HG03520 (cell line): Measurements from ENCODE around the gene ETHE1.
A peak's percentile ranks its signal among the peaks of the same experiment; 100 is the strongest.

Experiments used
- ATAC-seq: cut with Tn5 transposase; IDR thresholded peaks from one replicate; pipeline ENCODE4 v1.9.1; 2021; ENCODE audit warnings: mild to moderate bottlenecking, moderate library complexity; ENCODE audit not compliant: unreplicated experiment

The ETHE1 gene

DNA sequence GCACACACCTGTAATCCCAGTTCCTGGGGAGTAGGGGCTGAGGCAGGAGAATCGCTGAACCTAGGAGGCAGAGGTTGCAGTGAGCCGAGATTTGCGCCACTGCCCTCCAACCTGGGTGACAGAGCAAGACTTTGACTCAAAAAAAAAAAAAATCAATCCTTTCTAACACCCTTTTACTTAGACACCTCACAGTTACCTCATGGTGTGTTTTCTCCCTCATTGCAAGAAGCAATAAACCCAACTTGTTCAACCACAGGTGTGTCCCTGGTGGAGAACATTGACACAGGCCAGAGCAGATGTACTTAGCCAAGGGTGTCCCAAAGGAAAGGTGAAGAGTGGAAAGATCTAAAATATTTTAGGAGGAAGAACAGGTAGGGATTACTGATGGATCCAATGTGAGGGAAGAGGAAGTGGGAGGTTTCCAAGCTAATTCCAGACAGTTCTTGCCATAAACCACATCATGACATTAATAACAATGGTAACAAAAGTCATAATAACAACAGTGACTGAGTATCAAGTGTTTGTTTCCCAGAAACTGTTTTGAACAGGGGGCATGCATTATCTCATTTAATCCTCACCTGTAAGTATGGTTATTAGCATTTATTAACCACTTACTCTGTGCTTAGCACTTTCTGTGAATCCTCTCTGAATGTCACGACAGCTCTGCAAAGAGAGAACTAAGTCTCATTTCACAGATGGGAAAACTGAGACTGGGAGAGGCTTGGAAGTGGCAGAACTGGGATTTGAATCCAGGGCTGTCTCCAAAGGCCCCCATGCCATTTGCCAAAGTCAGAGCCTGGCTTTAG lies 58.4 kb downstream of the ETHE1 start:
- no peak for ATAC-seq

DNA sequence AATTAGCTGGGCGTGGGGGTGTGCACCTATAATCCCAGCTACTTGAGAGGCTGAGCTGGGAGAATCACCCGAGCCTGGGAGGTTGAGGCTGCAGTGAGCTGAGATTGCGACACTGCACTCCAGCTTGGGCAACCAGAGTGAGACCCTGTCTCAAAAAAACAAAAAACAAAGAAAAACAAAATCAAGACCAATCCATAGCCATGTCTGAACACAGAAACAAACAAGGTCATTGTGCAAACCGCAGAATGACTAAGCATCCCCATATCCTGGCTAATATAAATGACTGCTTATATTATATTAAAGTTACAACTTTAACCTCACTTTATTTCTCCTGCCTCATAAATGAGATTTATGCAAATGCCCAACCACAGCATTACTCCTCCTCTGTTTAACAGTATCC lies 59.3 kb downstream of the ETHE1 start:
- ATAC-seq, result no peak

DNA sequence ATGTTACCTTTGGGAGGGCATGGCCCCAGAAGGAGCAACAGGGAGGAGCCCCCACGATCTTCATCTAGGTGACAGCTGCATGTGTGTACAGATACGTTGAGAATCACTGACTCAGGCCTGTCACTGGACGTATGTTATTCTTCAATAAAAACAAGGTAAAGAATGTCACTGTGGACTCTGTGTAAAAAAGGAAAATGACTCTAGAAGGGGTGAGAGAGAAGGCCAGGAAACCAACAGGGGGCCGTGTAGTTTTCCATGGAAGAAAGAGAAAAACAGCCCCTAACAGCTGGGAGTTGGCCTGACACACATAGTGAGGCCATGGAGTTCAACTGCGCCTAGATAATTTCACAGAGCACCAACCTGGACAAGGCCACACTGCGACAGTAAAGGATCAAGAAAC lies 59.7 kb downstream of the ETHE1 start:
- no peak for ATAC-seq

DNA sequence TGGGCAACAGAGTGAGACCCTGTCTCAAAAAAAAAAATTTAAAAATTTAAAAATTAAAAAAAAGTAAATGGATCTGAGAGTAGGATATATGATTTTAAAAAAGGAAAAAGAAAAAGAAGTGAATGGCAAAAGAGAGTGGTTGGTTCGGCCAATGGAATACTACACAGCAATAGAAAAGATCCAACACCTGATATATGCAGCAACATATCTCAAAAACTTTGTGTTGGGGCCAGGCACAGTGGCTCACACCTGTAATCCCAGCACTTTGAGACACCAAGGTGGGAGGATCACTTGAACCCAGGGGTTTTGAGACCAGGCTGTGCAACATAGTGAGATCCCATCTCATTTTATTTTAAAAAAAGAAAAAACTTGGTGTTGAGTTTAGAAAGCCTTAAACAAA lies 60.2 kb downstream of the ETHE1 start:
- ATAC-seq, result no peak

DNA sequence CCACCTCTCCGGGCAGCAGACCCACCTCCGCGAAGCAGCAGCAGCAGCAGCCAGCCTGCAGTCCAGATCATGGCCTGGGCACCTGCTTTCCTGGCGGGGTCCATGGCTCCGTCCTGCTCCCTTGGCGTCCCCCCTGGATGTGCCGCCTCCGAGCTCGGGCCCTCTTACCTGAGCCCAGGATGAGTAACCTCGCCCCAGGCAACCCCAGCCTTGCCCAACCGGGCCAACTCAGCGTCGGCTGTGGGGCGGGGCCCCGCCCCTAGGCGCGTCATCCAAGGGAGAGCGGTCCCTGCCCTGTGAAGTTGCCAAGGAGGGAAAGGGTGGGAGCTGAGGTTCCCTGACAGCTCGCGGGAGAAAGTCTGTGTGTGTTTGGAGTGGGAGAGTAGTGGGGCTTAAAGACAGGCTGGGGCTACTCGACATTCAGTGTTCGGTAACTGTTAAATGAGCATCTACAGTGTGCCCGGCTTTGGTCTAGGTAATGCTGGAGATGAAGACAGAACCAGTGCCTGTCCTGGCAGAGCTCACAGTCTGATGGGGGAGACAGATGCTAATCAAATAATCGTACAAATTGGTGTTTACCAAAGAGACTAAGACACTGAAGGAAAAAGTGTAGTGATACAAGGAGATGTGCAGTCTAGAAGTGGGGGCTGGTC lies 61.4 kb downstream of the ETHE1 start, which contains the start of gene LYPD3:
TSS of gene LYPD3 (minus strand) at position 141 of the 653 bp plus-strand sequence. CDS start at position 104, 37 bp downstream.
- ATAC-seq, result no peak

DNA sequence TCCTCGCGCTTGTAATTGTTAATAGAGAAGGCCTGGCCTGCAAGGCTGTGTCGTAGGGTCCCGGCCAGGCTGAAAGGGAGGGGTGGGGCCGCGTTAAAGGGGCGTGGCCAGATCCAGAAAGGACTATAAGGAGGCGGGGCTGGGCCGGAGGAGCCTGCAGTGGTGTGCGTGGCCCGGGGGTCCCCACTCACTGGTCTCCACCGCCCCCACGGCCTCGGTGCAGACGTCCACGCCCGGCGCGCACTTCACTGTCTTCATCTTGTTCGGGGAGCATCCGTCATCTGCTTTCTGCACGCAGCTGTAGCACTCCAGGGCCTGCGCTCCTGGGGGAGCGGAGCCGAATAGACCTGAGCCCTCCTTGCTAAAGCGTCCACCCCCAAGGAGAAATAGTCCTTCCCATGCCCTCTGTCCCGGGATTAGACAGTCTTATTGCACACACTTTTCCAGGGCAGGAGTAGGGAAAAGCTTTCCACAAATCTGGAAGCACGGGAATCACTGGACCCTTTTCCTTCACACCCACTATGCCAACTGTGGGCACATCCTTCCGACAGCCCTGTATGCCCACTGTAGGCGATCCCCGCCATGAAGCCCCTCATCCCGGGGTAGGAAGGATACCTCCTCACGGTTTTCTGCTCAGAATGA lies 62.7 kb downstream of the ETHE1 start:
- peak; percentile 31 for ATAC-seq

DNA sequence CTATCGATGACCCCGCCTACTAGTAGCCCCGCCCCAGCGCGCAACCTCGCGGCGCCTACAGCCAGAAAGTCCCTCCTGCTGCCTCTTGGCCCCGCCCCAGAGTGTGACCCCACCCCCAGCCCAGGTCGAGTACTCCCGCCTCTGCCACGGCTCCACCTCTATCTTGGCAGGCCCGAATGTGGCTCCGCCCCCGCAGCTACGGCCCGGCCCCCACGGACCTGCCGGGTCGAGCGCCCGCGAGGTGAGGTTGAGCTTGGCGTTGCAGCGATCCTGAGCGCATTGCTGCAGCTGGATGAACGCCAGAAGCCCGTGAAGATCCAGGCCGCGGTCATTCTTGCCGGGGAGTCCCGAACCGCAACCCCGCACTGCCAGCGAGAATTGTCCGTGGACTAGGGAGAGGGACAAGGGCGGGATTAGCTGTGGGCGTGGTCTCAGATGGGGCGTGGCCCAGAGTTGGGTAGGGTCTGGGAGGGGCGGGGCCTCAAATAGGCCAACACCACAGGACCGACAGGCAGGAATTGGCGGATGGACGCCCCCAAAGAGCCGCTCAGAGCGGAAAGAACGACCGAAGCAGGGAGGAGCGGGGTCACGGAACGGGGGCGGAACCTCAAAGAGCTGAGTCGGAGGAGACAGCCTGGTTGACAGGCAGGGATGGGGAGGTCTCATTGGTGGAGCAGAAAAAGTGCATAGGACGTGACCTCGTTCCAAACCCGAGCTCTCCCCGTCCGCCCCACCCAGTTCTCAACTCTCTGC lies 63.4 kb downstream of the ETHE1 start:
- peak; percentile 75 for ATAC-seq

DNA sequence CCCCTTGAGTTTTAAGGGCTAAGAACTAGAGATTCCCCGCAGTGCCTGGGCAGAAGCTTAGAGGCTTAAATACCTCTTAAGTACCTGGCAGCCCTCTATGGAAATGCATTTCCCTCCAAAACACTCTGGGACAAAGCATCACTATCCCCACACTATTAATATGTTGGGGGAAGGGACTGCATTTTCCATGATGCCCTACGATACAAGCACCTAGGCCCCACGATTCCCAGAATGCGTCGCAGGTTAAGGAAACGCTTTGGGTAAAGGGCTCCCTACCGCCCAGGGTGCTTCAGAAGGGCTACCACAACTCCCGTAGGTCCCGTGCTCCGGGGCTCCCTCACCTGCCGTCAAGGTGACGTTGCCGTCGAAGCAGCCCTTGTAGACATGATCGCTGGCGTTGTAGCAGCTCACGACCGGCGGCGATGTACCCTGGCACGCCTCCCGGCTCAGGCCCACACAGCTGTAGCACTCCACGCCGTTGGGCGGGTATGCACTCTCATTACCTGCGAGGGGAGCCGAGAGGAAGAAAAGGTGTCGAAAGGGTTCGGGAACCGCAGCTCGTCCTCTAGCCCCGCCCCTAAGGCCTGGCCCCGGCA lies 64.1 kb downstream of the ETHE1 start:
- no peak for ATAC-seq

DNA sequence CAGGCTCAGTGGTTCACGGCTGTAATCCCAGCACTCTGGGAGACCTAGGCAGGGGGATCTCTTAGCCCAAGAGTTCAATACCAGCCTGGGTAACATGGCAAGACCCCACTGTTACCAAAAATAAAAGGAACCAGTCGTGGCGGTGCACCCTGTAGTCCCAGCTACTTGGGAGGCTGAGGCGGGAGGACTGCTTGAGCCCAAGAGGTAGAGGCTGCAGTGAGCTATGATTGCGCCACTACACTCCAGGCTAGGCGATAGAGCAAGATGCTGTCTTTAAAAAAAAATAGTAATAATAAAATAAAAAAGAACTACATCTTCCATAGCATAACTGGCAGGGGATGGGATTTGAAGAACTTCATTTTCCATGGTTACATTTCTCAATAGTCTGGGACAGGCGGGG lies 64.6 kb downstream of the ETHE1 start:
- ATAC-seq, result no peak

DNA sequence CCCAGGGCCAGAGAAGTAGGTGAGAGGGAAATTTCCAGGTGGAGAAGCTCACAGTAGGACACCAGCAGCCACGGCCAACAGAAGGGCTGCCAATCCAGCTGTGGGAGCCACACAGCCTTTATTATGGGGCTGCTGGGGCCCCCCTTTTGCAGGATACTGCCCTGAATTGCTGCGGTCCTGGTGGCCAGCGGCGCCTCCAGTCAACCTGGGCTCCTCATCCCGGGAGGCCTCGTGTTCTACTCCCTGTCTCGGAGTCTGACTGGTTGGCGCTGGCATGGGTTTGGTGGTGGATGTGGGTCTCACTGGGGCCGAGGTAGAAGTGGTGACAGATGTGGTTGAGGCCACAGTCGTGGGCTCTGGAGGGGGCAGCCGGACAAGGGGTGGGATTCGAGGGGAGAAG lies 65.7 kb downstream of the ETHE1 start:
- no peak for ATAC-seq

DNA sequence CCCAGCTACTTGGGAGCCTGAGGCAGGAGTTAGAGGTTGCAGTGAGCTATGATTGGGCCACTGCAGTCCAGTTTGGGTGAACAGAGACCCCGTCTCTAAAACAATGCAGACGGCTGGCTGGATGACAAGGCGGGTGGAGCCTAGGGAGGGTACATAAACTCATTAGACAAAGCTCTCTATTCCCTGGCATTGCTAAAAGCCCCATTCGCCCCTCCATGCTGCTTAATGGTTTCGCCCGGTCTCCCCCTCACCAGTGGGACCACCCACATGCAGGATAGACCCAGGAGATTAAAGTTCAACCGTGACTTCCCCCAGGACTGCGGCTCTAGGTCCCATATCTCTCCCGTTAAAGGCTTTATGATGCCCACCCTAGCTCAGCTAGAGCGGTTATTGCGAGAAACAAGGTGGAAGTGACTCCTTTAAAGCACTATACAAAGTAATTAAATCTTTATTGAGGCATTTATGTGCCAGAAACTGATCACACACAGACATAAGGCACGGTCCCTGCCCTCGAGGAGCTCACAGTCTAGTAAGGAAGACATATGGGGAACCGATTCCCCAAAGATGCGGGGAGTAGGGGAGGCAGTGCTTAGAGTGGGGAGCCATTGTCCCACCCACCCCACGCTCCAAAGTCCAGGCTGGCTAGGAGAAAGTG lies 66.5 kb downstream of the ETHE1 start:
- no peak for ATAC-seq

DNA sequence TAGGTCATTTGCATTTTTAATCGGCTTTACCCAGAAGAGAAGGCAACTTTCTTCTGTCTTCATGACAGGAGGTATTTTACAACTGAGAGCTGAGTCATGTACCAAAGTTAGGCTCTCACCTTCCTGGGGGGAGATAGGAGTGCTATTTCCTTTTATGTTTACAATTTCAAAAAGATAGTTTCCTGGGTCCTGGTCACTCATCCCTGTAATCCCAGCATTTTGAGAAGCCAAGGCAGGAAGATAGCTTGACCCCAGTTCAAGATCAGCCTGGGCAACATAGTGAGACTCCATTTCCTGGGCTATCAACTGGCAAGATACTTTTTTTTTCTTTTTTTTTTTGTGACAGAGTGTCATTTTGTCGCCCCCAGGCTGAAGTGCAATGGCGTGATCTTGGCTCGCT lies 69.2 kb downstream of the ETHE1 start:
- no peak for ATAC-seq
